GM19467 (cell line): Measurements from ENCODE around the gene ADPGK.
"Not testable (repeated sequence)": the region's sequence is repeated elsewhere in the genome, so short reads cannot be mapped to it uniquely, and the experiment has no call there.

Source experiments
- ATAC-seq: cut with Tn5 transposase; IDR thresholded peaks from one replicate; pipeline ENCODE4 v1.9.1; 2021; ENCODE audit warnings: mild to moderate bottlenecking, moderate library complexity; ENCODE audit not compliant: unreplicated experiment

ADPGK gene

DNA sequence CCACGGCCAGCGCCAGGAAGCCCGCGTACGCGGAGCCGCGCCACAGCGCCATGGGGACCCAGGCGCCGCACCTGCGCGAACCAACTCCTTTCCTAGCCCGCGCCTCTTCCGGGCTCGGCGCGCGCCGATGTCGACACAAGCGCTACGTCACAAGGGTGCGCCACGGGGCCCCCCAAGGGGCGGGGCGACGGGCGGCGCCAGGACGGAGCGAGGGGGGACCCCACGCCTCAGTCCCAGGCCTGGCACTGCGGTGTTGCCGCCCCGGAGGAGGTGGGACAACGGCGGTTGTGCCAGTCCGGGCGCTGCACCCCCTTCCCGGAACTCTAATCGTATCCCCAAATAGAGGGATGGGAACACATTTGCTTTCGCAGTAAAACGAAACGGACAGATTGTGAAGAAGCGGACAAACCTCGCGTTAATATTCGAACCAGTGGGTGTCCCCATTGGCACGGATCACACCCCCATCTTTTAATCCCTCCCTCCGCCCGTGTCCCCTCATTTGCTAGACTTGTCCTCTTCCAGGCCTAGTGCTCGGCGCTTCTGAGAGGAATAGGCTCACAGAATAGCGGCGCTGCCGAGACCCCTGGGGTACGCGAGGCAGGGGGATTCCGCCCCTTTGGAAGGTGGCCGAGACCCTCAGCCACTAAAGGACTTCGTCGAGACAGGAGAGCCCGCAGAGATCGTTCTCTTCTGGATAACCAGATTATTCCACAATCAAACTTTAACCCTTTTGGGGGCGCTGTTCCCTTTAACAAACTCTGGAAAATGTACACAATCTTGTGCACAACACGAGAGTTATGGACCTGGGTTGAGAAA is at the start of gene ADPGK:
ADPGK (minus strand) TSS at position 119 of the 816 bp plus-strand sequence; CDS start at position 52, 67 bp downstream.
- ATAC-seq, result peak; percentile 75

DNA sequence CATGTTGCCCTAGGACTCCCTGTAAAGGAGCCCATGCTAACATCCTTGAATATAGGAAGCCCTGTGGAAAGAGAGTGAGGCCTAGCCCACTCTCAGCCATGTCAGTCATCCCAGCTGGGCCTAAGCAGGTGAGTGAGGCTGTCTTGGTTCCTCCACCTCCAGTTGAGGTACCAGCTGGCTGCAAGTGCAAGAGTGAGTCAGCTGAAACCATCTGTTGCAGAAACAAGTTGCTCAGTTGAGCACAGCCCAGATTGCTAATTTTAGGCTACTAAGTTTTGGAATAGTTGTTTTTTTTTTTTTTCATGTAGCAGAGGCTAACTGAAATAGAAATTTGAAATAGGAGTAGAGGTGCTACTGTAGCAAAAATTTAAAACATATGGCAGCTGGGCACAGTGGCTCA is 43.7 kb upstream of the ADPGK start:
- ATAC-seq, result no peak

DNA sequence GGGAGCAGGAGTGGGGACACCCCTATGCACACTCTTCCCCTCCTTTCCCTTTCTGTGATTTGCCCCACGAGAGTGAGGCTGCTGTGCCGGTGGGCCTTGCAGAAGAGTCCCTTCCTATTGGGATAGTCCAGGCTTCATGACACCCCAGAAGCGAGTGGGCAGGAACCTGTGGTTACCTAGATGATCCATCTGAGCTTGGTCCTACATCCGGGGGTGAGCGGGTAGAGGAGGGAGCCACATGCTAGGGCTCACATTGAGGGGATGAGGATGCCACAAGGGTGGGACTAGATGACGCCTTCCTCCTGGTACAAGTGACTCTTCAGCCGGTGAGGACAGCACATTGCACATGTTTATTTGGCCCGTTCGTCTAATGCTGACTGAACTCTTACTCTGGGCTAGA is 43.1 kb upstream of the ADPGK start:
- ATAC-seq, result no peak

DNA sequence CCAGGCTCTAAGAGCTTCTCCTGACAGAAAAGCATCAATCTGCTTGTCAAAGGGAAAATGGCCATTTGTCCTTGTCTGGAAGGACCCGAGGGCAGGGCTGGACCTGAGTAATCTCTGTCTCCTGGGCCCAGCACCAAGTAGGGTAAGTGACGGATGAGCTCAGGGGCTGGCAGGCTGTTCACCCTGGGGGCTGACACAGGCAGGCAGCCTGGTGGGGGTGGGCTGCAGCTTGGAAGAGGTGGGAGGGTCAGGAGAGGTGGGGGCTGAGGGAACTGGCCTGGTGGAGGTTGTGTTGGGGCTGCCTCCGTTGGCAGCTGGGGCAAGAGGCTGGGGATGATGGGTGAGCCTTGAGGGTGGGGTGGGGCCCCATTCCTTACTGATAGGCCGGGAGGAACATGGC is 42.3 kb upstream of the ADPGK start:
- ATAC-seq, result no peak

DNA sequence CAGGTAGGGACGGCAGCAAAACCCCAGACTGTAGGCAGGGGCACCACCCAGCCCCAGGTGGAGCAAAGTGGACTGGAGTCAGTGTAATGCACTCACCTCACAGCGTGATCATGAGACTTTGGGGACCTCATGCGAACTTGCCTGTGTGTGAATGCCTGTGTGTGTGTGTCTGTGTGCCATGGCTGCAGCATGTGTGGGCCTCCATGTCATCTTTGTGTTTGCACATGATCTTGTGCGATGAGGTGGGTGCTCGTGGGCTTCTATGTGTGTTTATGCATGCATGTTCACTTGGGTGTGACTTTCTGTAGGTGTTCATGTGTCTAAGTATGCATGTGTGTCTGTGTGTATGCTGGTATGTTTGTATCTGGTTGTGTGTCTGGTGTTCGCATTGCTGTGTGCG is 41.2 kb upstream of the ADPGK start:
- ATAC-seq, result no peak

DNA sequence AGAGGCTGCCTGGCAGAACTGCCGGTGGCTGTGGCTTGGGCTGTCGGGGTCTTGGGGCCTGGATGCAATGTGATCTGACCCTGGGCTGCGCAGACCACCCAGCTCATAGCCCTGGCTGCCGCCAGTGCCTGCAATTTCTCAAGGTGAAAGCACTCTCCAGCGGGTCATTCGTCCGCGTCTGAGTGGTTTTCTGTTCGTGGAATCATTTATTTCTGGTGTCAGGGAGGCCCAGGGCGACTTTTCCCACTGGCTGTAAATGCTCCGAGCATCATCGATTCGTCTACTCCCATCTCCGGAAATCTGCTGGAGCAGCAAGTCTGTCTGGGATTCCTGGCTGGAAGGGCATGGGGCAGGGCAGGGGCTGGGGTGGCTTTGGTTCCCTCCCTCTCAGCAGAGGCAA is 40.6 kb upstream of the ADPGK start:
- no peak for ATAC-seq

DNA sequence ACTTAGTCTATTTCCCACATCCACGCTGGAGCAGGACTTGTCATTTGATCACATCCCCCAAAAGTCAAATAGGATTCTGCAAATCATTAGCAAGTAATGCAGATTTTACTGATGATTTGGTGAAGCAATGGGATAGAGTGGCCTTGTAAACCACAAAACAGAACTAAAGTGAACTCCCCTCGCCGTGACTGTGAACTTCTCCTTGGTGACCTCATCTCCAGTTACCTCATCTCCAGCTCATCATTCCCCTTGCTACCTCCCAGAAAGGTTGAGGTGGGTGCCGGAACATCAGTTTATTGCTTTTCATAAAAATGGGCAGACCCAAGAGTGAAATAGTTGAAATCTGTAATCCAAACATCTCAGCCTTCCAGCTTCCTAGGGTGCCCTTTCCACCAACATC is 36.7 kb upstream of the ADPGK start:
- ATAC-seq, result no peak

DNA sequence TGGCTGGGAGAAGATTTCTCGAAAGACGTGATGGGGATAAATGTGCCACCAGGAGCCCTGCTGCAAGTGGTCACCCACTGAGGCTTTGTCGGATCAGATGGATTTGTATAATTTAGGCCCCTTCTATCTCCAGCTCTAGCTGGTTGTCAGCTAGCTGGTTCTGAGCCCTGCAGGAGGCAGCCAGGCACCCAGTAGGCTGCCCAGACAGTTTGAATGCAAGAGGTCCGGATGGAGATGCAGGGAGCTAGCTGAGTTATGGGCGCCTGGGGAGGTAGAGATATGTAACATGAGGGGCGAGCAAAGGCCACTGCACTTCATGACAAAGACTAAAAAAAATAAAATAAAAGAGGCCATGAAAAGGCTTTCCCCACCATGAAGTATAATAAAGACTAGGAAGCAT is 35.1 kb upstream of the ADPGK start:
- no peak for ATAC-seq

DNA sequence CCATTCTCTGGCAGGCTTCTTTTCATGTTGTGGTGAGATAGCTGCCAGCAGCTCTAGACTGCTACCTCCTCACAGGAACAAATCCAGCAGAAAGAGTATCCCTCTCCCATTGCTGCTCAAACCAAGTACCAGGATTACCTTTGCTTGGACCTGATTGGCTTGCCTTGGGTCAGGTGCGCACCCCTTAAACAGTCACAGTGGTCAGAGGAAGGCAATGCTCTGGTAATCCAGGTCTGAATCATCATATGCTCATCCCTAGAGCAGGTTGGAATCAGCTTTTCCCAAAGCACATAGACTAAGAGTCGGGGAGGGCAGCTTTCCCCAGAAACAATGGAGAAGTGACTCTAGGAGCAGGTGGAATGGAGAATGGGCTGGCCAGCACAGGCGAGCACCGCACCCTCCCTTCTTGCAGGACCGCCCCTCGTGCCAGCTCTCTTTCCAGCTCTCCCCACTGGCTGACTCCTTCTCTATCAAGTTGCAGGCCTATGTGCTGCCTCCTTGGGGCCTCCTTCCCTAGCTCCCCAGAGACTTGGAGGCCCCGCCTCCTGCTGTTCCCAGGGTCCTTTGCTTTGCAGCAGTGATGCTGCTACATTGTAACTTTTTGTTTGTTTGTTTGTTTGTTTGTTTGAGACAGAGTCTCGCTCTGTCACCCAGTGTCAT is 29.9 kb upstream of the ADPGK start:
- ATAC-seq, result no peak

DNA sequence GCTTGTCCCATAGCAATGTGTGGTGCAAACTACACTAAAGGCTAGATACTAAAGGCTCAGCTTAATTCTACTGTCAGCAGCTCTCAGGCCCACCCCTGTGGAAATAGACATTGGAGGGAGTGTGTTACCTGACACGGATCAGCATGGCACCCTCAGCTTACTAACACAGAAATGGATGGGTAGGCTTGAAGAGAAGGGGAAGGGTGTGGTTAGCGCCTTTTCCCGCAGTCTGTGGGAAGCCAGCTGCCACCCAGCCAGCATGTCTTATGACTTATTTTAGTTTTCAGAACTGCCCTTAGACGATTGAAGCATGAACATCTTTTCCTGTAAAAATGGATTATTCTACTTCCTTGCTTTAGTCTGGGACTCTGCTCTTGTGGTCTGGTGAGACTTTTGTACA is 25.8 kb upstream of the ADPGK start:
- ATAC-seq, result no peak

DNA sequence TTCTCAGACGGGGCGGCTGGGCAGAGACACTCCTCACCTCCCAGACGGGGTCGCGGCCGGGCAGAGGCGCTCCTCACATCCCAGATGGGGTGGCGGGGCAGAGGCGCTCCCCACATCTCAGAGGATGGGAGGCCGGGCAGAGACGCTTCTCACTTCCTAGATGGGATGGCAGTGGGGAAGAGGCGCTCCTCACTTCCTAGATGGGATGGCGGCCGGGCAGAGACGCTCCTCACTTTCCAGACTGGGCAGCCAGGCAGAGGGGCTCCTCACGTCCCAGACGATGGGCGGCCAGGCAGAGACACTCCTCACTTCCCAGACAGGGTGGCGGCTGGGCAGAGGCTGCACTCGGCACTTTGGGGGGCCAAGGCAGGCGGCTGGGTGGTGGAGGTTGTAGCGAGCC is 23.8 kb upstream of the ADPGK start:
- not testable (repeated sequence) for ATAC-seq

DNA sequence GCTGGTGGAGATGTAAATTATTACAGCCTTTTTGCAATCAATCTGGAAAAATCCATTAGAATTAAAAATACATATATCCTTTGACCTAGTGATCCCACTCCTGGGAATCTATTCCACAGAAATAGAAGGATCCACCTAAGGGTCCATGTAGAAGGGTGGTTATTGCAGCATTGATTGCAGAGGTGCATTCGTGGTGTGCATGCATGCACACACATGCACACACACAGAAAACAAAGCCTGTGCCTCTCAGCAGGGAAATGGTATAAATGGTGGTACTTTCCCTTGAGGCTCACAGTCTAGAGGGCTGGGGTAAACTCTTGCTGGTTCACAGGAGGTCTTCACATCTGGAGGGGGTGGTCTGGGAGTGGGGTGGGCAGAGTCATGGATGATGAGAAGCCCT is 19.4 kb upstream of the ADPGK start:
- no peak for ATAC-seq

DNA sequence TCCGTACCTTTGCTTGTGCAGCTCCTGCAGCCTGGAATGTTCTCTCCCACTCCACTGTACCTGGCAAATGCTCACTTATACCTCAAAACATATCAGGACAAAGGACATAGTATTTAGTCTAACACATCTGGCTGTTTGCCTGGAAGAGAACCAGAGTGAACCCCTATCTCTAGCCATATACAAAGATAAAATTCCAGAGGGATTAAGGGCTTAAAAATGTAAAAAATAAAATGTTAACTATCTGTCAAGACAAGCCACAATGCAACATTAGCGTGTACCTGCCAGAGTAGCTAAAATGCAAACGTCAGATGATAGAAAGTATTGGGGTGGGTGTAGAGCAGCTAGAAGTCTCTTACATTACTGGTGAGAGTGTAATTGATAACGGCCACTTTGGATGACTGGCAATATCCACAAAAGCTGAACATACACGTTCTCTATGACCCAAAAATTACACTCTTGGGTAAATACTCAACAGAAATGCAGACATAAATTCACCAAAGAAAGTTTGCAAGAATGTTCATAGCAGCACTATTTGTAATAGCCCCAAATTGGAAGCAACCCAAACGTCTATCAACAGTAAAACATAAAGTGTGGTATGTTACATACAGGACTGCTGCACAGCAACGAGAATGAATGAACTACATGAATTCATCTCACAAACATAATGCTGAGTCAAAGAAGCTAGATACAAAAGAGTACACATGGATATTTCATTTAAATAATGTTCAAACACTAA is 18.2 kb upstream of the ADPGK start:
- no peak for ATAC-seq

DNA sequence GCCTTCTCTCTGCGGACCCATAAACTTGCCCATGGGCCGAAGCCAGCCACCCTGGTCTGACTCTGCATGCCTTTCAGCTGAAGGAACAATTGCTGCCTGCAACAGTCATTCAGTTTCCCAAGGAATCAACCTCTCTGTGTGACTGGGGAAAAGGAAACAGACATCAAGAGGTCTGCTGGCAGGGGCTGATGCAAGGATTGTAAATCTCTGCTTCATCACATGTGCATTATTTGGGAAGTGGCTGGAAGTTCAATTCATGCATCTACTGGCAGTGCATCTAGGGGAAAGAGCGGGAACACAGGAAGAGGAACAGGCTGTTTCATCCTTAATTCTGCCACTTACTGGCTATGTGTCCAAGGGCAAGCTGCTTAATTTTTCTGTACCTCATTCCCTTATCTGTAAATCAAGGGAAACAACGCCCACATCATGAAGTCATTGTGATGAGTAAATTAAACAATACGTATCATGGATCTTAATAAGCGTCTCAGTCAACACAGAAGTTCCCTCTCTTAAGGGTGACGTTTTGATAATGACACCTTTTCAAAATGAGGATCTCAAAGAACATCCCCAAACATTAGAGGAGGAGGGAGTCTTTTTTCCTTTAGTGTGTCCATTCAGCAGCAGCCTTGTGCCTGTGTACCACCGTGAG is 17.4 kb upstream of the ADPGK start:
- ATAC-seq, result no peak

DNA sequence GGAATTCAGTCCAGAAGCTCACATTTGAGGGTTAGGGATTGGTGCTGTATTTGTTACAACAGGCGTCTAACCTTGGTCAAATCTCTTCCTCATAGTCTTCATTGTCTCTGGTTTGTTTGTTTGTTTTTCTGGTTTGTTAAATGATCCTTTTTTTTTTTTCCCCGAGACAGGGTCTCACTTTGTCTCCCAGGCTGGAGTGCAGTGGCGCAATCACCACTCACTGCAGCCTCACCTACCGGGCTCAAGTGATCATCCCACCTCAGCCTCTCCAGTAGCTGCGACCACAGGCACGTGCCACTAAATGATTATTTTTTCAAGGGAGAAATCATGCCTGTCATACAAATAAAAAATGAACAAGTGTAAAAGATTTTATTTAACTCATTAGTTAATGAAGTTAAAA is 14.3 kb upstream of the ADPGK start:
- no peak for ATAC-seq

DNA sequence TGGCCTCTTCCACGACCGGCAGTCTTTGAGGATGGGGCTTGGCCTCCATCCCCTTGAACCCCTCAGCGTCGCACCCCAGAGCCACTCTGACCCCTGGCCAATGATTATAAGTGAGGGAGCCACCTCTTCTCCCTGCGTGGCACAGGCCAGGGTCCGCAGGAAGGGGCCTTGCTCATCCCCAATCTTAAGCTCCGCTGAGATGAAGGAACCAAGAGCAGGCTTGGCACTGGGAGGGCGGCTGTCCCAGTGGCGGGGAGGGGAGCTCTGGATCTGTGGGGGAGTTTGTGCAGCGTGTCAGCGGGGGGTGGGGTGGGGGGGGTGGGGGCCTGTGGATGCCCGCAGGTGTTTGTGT is 13.8 kb upstream of the ADPGK start:
- no peak for ATAC-seq

DNA sequence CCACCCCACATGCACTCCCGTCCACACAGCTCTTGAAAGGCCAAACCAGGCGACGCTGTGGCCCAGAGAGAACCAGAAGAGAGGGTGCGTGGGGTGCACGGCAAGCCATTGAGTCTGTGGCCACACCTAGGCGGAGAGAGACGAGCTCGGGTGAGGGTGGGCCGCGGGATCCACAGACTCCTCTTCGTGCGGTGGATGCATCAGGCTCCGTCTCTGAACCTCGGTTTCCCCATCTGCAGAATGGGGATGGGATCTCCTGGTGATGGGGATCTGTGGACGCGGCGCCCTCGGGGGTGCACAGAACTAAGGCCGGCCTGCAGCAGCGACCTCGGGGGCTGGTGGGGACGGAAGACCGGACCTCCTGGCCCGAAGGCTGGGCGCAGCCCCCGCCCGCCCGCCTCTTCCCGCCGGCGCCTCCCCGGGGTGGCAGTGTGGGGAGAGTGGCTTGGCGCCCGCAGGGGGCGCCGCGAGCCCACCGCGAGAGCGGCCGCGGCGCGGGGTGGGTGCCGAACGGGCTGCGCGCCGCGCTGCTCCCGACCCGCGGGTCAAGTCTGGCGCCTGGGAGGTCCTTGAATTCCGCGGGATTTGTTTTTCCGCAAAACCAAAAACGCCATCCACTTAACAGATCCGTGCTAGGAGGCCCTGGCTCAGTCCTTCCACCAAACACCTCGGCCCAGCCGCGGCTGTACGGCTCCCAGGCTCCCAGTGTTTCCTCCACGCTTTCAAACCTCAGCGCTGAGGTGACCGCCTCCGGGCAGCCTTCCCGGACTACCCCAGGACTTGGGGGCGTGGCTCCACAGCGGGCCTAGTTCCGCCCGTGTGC is 13.2 kb upstream of the ADPGK start:
- ATAC-seq, result no peak

DNA sequence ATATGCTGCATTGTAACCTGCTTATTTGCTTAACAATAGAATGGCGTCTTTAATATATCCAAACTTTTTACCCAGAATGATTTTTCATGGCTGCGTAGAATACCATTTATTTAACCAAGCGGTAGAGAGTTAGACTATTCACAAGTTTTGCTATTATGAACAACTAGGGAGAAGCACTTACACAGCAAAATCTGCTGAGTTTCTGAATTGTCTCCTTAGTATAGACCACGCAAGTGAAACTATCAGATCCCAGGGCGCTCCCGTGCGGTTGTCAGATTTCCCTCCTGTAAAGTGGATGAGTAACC is 12.6 kb upstream of the ADPGK start:
- no peak for ATAC-seq

DNA sequence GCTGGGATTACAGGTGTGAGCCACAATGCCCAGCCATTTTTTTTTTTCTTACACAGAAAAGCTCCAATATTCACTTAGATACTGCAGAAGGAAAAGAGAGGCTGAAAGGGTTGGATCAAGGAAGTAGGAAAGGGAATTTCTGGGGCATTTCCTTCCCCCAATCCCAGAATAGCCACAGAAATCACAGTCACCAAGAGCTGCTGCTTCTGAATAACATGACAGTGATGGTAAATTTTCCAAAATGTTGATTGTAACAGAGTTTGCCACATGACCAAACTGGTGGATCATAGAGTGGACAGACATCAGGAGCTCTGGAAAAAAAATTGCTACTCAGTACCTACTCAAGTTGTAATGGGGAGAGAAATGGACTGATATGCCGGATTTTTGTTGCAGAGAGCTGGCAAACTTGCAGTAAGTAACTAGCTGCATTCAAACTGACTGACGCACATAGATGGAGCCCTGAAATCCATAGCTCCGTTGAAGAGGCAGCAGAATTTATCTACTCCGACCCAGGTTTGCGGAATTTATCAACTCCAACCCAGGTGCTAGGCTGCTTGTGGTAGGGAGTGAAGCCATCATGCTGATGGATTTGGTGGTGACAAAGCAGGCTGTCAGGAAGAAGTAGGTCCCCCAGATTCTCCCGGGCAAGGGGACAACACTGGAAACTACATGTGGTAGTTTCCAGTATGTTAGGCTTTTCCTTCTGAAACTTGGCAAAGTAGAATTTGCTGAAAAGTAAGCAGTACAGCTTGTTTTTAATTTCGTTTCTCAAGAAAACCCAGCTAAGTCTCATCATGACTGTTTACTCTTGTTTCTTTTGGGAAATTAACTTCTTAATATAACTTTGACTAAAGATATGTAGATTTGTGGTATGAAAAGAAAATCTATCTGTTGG is 10.5 kb upstream of the ADPGK start:
- ATAC-seq, result no peak

DNA sequence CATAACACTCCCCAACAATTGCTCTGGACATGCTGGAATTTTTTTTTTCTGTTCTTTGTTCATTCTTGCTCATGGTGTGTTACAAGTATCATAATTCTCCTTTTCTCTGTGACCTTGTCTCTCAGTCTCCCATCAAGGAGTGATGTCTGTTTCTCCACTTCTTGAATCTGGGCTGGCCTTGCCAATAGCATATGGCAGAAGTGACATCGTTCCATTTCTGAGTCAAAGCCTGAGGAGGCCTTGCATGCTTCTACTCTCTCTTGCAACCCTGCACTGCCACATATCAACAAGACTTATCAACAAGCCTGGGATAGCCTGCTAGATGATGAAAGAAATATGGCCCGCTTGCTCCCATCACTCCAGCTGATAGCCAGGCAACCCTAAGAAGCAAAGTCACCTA is 8.9 kb upstream of the ADPGK start:
- ATAC-seq, result no peak
